ENCODE results near the gene EPHB1. TPM values are rescaled to one million over a fixed set of nuclear protein-coding genes. Genes with fewer than 3 reads are reported as not detected.
A peak's percentile ranks its signal among the peaks of the same experiment; 100 is the strongest.
"Not testable (repeated sequence)": the region's sequence is repeated elsewhere in the genome, so short reads cannot be mapped to it uniquely, and the experiment has no call there.

The EPHB1 gene
- total RNA-seq, 2 donors from 2014 or later: 0.60 TPM; not detected in 1

GRCh38 chr3:135000465-135000864 is 205.4 kb downstream of the EPHB1 start:
- DNase-seq (ENCODE audit: low spot score in 2 of 2) (no peak), ATAC-seq (no peak)
- no peaks in the 10 kb centered on the region for H3K9me3 Mint-ChIP-seq
- no peak overlapping the region for H3K27ac Mint-ChIP-seq
- H3K36me3 Mint-ChIP-seq: no peaks in the 10 kb centered on the region

GRCh38 chr3:135005616-135006015 is 210.6 kb downstream of the EPHB1 start:
- H3K36me3 Mint-ChIP-seq, ATAC-seq: not testable (repeated sequence)

GRCh38 chr3:135007607-135008006 is 212.5 kb downstream of the EPHB1 start:
- Mint-ChIP-seq H3K27ac (no peak overlapping the region), H3K9me3 (peaks cover 7 to 9% of the 10 kb centered on the region in 2 donors), H3K36me3 (no peaks in the 10 kb centered on the region)
- DNase-seq (ENCODE audit: low spot score in 2 of 2) (no peak), ATAC-seq (no peak)

More at GRCh38 chr3:135005616-135006015, 210.6 kb downstream of the EPHB1 start:
- not testable (repeated sequence) for H3K27ac Mint-ChIP-seq; DNase-seq (ENCODE audit: low spot score in 2 of 2); H3K9me3 Mint-ChIP-seq

- no peak for DNase-seq (ENCODE audit: low spot score in 2 of 2)
- no peak for ATAC-seq
- no peaks in the 10 kb centered on the region for H3K36me3 Mint-ChIP-seq
- H3K27ac Mint-ChIP-seq: no peak overlapping the region
- peaks cover 7 to 9% of the 10 kb centered on the region in 2 donors for H3K9me3 Mint-ChIP-seq
Measured at GRCh38 chr3:135008326-135008725, 213.3 kb downstream of the EPHB1 start.

GRCh38 chr3:135009014-135009413 is 214.0 kb downstream of the EPHB1 start:
- Mint-ChIP-seq H3K27ac (no peak overlapping the region), H3K9me3 (peaks cover 7 to 9% of the 10 kb centered on the region in 2 donors), H3K36me3 (no peaks in the 10 kb centered on the region)
- ATAC-seq (no peak), DNase-seq (ENCODE audit: low spot score in 2 of 2) (no peak)

GRCh38 chr3:135012101-135012500 is 217.0 kb downstream of the EPHB1 start:
- Mint-ChIP-seq H3K27ac (no peak overlapping the region), H3K9me3 (no peaks in the 10 kb centered on the region), H3K36me3 (no peaks in the 10 kb centered on the region)
- ATAC-seq: no peak
- no peak for DNase-seq (ENCODE audit: low spot score in 2 of 2)

- ATAC-seq (no peak), DNase-seq (ENCODE audit: low spot score in 2 of 2) (no peak)
- Mint-ChIP-seq H3K27ac (peak overlapping the region in 1 of 2 donors; percentile 77), H3K9me3 (no peaks in the 10 kb centered on the region), H3K36me3 (no peaks in the 10 kb centered on the region)
Measured at GRCh38 chr3:135013206-135013605, 218.1 kb downstream of the EPHB1 start.

GRCh38 chr3:135014566-135014965 is 219.5 kb downstream of the EPHB1 start:
- no peaks in the 10 kb centered on the region for H3K36me3 Mint-ChIP-seq
- no peak overlapping the region for H3K27ac Mint-ChIP-seq
- DNase-seq (ENCODE audit: low spot score in 2 of 2): no peak
- no peaks in the 10 kb centered on the region for H3K9me3 Mint-ChIP-seq
- ATAC-seq: no peak

GRCh38 chr3:135017003-135017893 is 222.2 kb downstream of the EPHB1 start:
- Mint-ChIP-seq H3K27ac (no peak overlapping the region), H3K36me3 (no peaks in the 10 kb centered on the region)
- no peak for DNase-seq (ENCODE audit: low spot score in 2 of 2)

GRCh38 chr3:135018149-135018923 is 223.3 kb downstream of the EPHB1 start:
- DNase-seq (ENCODE audit: low spot score in 2 of 2): no peak
- H3K36me3 Mint-ChIP-seq: no peaks in the 10 kb centered on the region

More at GRCh38 chr3:135017003-135017893, 222.2 kb downstream of the EPHB1 start:
- no peak for ATAC-seq
- no peaks in the 10 kb centered on the region for H3K9me3 Mint-ChIP-seq

GRCh38 chr3:135020181-135020580 is 225.1 kb downstream of the EPHB1 start:
- H3K36me3 Mint-ChIP-seq: no peaks in the 10 kb centered on the region
- no peak for ATAC-seq
- no peak for DNase-seq (ENCODE audit: low spot score in 2 of 2)
- no peak overlapping the region for H3K27ac Mint-ChIP-seq
- H3K9me3 Mint-ChIP-seq: no peaks in the 10 kb centered on the region

More at GRCh38 chr3:135018149-135018923, 223.3 kb downstream of the EPHB1 start:
- H3K27ac Mint-ChIP-seq: no peak overlapping the region
- no peak for ATAC-seq
- no peaks in the 10 kb centered on the region for H3K9me3 Mint-ChIP-seq

GRCh38 chr3:135023996-135024658 is 229.1 kb downstream of the EPHB1 start:
- Mint-ChIP-seq H3K9me3 (no peaks in the 10 kb centered on the region), H3K27ac (no peak overlapping the region), H3K36me3 (no peaks in the 10 kb centered on the region)
- DNase-seq (ENCODE audit: low spot score in 2 of 2) (no peak), ATAC-seq (no peak)

- not testable (repeated sequence) for H3K9me3 Mint-ChIP-seq; H3K36me3 Mint-ChIP-seq; H3K27ac Mint-ChIP-seq; ATAC-seq; DNase-seq (ENCODE audit: low spot score in 2 of 2)
Measured at GRCh38 chr3:135030768-135031615, 235.9 kb downstream of the EPHB1 start.

GRCh38 chr3:135033737-135034136 is 238.7 kb downstream of the EPHB1 start:
- no peaks in the 10 kb centered on the region for H3K36me3 Mint-ChIP-seq
- DNase-seq (ENCODE audit: low spot score in 2 of 2) (no peak), ATAC-seq (no peak)
- H3K27ac Mint-ChIP-seq: no peak overlapping the region
- H3K9me3 Mint-ChIP-seq: peaks cover 0 to 4% of the 10 kb centered on the region in 2 donors

- peaks cover 0 to 4% of the 10 kb centered on the region in 2 donors for H3K9me3 Mint-ChIP-seq
Measured at GRCh38 chr3:135034291-135034768, 239.3 kb downstream of the EPHB1 start.

GRCh38 chr3:135034891-135035440 is 239.9 kb downstream of the EPHB1 start:
- no peaks in the 10 kb centered on the region for H3K36me3 Mint-ChIP-seq
- DNase-seq (ENCODE audit: low spot score in 2 of 2): no peak
- no peak for ATAC-seq
- no peak overlapping the region for H3K27ac Mint-ChIP-seq
- peaks cover 0 to 4% of the 10 kb centered on the region in 2 donors for H3K9me3 Mint-ChIP-seq

More at GRCh38 chr3:135034291-135034768, 239.3 kb downstream of the EPHB1 start:
- ATAC-seq (no peak), DNase-seq (ENCODE audit: low spot score in 2 of 2) (no peak)
- Mint-ChIP-seq H3K27ac (no peak overlapping the region), H3K36me3 (no peaks in the 10 kb centered on the region)

Measured in activated naive CD4-positive, alpha-beta T cell treated with anti-CD3 and anti-CD28 coated beads, Interleukin-2, amount 50 U/mL, for 72 hours (primary cell).